Stimulated activated CD8-positive, alpha-beta memory T cell treated with anti-CD3 and anti-CD28 coated beads, Interleukin-4, amount 100 ng/mL, for 4 hours (primary cell): ENCODE results near the gene ECPAS.
"Not testable (repeated sequence)": the region's sequence is repeated elsewhere in the genome, so short reads cannot be mapped to it uniquely, and the experiment has no call there.

Experiments
- DNase-seq, 2 donors: peaks; one replicate each; pipeline ENCODE4 v3.0.0-alpha.2; 2020; ENCODE audit warnings: low read depth in 2 of 2, low spot score in 1 of 2

ECPAS gene

DNA sequence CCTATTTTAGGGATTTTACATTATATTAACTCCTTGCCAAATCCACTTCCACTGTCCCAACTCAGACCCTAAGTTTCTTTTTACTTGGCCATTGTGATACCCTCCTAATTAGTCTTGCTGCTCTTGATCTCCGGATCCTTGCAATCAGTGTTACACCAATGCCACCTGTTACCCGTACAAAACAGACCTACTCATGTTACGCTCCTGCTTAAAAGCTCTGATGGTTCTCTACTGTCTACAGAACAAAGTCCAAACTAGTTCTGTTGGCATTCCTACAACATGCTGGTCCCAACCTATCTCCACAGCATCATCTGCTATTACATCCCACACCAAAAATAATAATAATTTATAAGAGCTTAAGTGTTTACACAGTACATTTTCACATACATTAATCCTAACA lies 9.8 kb downstream of the ECPAS start:
- DNase-seq: no peak

GRCh38 chr9:111467778-111468367 lies 16.3 kb downstream of the ECPAS start:
- DNase-seq: no peak

DNA sequence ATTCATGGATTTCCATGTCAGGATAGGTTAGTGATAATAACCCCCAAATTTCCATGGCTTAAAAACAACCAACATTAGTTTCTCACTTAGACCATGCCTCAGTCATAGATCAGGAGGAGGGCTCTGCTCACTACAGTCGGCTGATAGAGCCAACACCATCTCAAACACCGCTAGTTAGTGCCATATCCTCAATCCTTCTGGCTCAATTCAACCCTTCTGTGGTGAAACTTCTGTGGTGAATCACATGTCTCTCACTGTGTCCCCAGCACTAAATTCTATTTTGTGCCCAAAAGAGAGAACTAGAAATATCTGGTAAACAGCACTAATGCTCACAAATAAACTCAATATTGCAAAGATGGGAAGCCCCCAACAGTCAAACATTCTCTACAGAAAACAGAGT lies 21.1 kb downstream of the ECPAS start:
- no peak for DNase-seq

- no peak for DNase-seq
These were observed 25.8 kb downstream of the ECPAS start for GRCh38 chr9:111458139-111459009.

- DNase-seq: no peak
These were observed 27.7 kb downstream of the ECPAS start for GRCh38 chr9:111456529-111456928.

- DNase-seq: no peak
These were observed 28.5 kb downstream of the ECPAS start for GRCh38 chr9:111455638-111456037.

DNA sequence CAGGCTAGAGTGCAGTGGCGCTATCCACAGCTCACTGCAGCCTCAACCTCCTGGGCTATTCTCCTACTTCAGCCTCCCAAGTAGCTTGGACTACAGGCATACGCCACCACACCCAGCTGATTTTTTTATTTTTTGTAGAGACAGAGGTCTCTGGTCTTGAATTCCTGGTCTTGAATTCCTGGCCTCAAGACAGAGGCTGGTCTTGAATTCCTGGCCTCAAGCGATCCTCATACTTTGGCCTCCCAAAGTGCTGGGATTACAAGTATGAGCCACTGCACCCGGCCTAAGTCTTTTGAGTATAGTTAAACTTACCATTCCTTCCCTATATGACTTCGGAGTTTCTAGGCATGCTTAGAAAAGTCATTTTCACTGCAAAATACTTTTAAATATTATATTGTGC lies 29.4 kb downstream of the ECPAS start:
- DNase-seq: no peak

DNA sequence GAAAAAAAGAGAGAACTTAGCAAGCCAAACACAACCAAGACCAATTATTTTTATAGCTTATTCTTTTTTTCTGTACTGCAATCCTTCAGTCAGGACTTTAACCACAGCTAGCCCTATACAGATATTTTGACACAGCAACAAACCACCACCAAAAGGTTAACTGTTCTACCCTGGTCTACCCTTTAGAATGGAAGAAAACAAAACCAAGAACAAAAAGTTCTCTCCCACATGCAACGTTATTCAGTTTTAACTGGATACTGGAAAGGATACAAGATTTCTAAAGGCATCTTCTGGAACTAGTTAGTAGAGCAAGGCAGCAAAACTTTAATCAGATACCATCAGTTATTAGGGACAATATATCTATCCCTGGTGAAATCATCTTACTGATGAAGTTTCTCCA lies 32.6 kb downstream of the ECPAS start:
- DNase-seq: no peak

DNA sequence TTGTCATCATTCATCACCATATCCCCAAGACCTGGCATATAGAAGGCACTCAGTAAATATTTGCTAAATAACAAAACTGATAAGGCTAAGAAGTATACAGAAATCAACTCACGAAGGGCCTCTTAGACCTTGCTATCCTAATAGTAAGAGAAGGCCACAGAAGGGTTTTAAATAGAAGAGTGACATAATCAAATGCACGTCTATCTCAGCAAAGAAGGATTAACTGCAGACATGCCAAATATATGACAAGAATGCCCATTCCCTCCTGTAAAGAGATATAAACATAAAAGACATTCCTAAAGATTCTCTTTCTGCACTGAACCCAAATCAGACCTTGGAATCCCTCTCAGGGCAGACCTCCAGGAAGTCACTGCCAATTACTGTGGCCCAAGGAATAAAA lies 34.1 kb downstream of the ECPAS start:
- DNase-seq: no peak

DNA sequence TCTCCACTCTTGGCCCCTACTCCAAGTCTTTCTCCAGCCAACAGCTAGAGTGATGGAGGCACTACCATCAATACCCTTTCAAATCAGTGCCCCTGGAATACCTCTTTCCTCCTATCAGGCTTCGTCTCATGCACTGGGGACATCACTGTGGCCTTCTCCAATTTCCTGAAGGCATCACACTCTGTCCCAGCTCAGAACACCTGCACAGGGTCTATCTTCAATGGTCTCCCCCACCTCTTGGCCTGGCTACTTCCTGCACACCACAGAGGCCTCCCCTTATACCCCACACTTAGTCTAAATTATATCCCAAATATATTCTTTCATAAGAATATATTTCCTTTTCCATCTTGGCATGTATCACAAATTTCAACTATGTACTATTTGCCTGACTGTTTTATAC lies 34.5 kb downstream of the ECPAS start:
- DNase-seq: no peak

GRCh38 chr9:111445799-111446198 lies 38.4 kb downstream of the ECPAS start:
- not testable (repeated sequence) for DNase-seq

DNA sequence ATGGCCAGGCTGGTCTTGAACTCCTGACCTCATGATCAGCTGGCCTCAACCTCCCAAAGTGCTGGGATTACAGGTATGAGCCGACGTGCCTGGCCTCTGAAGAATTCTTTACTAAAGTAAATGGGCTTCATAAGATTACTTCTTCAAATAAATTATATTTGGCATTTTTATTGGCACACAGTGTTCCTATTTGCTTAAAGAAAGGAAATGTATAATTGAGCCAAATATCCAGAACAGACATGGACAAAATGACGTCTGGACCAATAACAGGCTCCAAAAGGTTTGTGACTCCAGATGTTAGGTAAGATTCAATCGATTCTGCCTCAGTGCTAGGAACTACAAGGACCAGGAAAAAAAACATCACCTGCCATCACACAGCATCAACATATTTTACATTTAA lies 40.7 kb downstream of the ECPAS start:
- DNase-seq: no peak

GRCh38 chr9:111442360-111443027 lies 41.7 kb downstream of the ECPAS start:
- DNase-seq: no peak

DNA sequence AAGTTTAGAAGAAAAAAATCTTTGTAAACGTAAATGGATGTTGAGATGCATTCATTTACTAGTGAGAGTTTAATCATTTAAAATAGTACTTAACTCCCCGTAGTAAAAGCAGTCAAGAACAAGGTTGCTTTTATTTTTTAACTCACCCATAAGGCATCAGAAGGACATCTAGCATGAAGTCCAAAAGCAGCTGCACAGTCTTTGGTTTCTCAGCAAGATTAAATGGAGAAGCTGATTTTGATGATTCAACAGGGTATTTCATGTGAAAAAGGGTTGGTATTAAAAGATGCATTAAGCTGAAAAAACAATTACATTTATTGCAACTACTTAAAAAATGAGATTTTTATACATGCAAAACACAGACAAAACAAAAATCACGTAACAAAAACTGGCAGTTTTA lies 44.0 kb downstream of the ECPAS start:
- DNase-seq: no peak

DNA sequence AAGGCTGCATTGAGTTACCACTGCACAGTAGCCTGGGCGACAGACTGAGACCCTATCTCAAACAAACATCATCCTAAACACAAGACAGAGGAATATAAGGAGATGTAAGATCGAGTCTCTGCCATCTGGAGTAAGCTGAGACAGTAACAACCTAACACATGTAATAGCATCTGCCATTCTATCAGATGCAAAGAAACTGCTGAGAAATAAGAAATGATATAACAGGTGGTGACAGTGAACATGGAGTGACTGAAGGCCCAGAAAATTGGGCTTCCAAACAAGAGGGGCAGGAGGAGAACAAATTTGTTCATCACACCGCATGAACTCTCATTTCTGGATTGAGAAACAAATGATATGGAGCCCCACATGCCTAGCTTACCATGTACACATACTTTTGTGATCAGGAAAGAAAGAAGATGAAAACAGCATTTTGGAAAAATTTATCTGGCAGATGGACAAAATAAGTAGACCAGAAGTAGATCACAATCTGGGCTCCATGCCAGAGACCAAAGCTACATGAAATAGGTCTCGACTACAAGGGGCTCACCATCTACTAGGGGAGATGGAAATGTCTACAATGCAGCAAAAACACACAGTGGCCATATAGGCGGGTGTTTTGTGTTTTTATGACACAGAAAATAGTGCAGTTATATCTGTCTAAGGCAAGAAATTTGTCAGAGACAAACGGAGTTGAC lies 45.5 kb downstream of the ECPAS start:
- DNase-seq: no peak

DNA sequence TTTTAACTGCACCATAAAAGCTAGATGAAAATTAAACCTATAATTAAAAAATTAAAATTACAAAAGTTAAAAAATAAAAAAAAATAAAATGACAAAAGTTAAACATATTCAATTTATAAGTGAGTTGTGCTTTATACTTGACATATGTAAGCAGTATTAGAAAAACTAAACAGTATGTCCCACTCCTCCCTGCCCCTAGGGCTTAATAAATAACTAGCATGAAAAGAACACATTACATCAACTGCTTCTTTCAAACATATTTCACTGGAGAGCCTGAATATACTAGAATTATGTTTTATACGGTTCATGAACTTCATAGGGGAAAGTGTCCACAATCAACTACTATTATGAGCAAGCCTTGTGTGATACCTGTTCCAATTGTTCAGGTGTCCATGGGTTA lies 47.6 kb downstream of the ECPAS start:
- no peak for DNase-seq

- no peak for DNase-seq
These were observed 51.1 kb downstream of the ECPAS start for GRCh38 chr9:111433082-111433481.

- no peak for DNase-seq
These were observed 52.5 kb downstream of the ECPAS start for GRCh38 chr9:111431684-111432083.

DNA sequence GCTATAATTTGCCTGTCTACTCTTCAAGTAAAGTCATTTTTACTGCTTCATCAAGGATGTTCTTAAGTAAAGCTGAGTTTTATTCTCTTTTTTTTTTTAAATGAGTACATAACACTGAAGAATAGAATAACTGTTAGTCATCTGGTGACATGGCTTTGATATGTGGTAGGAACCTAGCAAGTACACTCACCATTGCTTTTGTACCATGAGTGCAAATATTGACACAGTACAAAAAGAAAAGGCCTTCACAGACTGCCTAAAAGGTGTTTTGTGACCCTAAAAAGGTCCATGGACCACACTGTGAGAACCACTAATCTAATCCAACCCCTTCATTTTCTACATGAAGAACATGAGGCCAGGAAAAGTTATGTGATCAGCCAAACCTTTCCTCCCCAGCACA lies 55.0 kb downstream of the ECPAS start:
- no peak for DNase-seq

GRCh38 chr9:111427186-111427585 lies 57.0 kb downstream of the ECPAS start:
- DNase-seq: no peak

- no peak for DNase-seq
These were observed 60.8 kb downstream of the ECPAS start for GRCh38 chr9:111423389-111423788.

DNA sequence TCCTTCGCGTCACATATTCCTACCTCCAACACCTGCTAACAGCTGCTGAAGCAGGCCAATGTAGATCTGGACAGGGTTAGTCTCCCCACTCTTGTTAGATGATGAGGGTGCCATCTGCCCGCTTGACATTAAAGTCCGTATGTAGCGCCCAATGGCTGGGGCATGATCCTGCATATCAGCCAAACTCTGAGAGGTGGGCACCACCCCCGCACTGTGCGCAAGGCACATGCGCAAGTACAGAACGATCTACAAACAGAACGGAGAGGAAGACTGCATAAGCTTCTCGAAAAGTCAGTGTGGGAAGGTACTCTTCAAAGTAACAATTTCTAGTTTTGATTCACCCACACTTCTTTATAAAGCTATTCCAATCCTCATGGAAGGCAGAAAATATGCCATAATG lies 69.8 kb downstream of the ECPAS start:
- no peak for DNase-seq
